D721Med (cell line): ENCODE data around the gene PRPS1L1.

Source experiments
- DNase-seq: peaks from one replicate; pipeline ENCODE4 v3.0.0; 2011; ENCODE audit warnings: low spot score; ENCODE audit not compliant: insufficient read length
- FAIRE-seq: peaks from 2 replicates; lab custom pipeline; 2011; peaks lifted over from hg19 to GRCh38; lab: Jason Lieb, UNC
- CTCF ChIP-seq: IDR thresholded peaks from 2 replicates; pipeline ENCODE4 v1.5.1; 2012; ENCODE audit warnings: mild to moderate bottlenecking, control low read depth; ENCODE audit not compliant: insufficient read depth; ENCODE audit errors: missing control alignments

The PRPS1L1 gene

GRCh38 chr7:18016547-18017444 lies 10.8 kb downstream of the PRPS1L1 start:
- TF ChIP-seq CTCF: no peak
- FAIRE-seq: no peak
- DNase-seq: no peak

GRCh38 chr7:18013936-18014335 lies 13.7 kb downstream of the PRPS1L1 start:
- DNase-seq (no peak), FAIRE-seq (no peak)
- no peak for TF ChIP-seq CTCF

GRCh38 chr7:18004372-18004771 lies 23.3 kb downstream of the PRPS1L1 start:
- no peak for TF ChIP-seq CTCF
- no peak for DNase-seq
- no peak for FAIRE-seq

- no peak for FAIRE-seq
- no peak for TF ChIP-seq CTCF
- DNase-seq: no peak
These were observed 24.2 kb downstream of the PRPS1L1 start for GRCh38 chr7:18003286-18003994.

- no peak for DNase-seq
- no peak for TF ChIP-seq CTCF
These were observed 29.0 kb downstream of the PRPS1L1 start for GRCh38 chr7:17998692-17999091.

GRCh38 chr7:17996442-17997223 lies 31.0 kb downstream of the PRPS1L1 start:
- FAIRE-seq (no peak), DNase-seq (no peak)
- no peak for TF ChIP-seq CTCF

More at GRCh38 chr7:17998692-17999091, 29.0 kb downstream of the PRPS1L1 start:
- no peak for FAIRE-seq
